ENCODE measurements around the gene NRCAM.

Gene NRCAM

GRCh38 chr7:108335269-108335918 is 120.8 kb downstream of the NRCAM start:
- Mint-ChIP-seq H3K4me3 (no peak overlapping the region), H3K9me3 (no peaks in the 10 kb centered on the region), H3K27me3 (peaks cover 2% of the 10 kb centered on the region), H3K27ac (no peak overlapping the region), H3K36me3 (ENCODE audit: low read depth) (no peaks in the 10 kb centered on the region), H3K4me1 (ENCODE audit: low read depth) (no peaks in the 10 kb centered on the region)
- DNase-seq = no peak

- no peak for DNase-seq
- Mint-ChIP-seq H3K27me3 (peaks cover 2% of the 10 kb centered on the region), H3K9me3 (no peaks in the 10 kb centered on the region), H3K4me3 (no peak overlapping the region), H3K27ac (no peak overlapping the region), H3K4me1 (ENCODE audit: low read depth) (no peaks in the 10 kb centered on the region), H3K36me3 (ENCODE audit: low read depth) (no peaks in the 10 kb centered on the region)
These were observed 123.3 kb downstream of the NRCAM start for GRCh38 chr7:108332937-108333336.

- no peak overlapping the region for H3K4me3 Mint-ChIP-seq
- H3K4me1 Mint-ChIP-seq (ENCODE audit: low read depth) = no peaks in the 10 kb centered on the region
- H3K9me3 Mint-ChIP-seq = no peaks in the 10 kb centered on the region
- H3K36me3 Mint-ChIP-seq (ENCODE audit: low read depth) = no peaks in the 10 kb centered on the region
- no peak overlapping the region for H3K27ac Mint-ChIP-seq
- peaks cover 2% of the 10 kb centered on the region for H3K27me3 Mint-ChIP-seq
- DNase-seq = no peak
These were observed 124.3 kb downstream of the NRCAM start for GRCh38 chr7:108331971-108332370.

GRCh38 chr7:108330227-108330626 is 126.0 kb downstream of the NRCAM start:
- no peak overlapping the region for H3K4me3 Mint-ChIP-seq
- H3K4me1 Mint-ChIP-seq (ENCODE audit: low read depth) = no peaks in the 10 kb centered on the region
- H3K27ac Mint-ChIP-seq = no peak overlapping the region
- no peak for DNase-seq
- H3K9me3 Mint-ChIP-seq = no peaks in the 10 kb centered on the region
- peaks cover 2% of the 10 kb centered on the region for H3K27me3 Mint-ChIP-seq
- H3K36me3 Mint-ChIP-seq (ENCODE audit: low read depth) = no peaks in the 10 kb centered on the region

- H3K36me3 Mint-ChIP-seq (ENCODE audit: low read depth) = no peaks in the 10 kb centered on the region
- H3K27me3 Mint-ChIP-seq = peaks cover 2% of the 10 kb centered on the region
- no peak overlapping the region for H3K4me3 Mint-ChIP-seq
- H3K4me1 Mint-ChIP-seq (ENCODE audit: low read depth) = no peaks in the 10 kb centered on the region
- no peaks in the 10 kb centered on the region for H3K9me3 Mint-ChIP-seq
- H3K27ac Mint-ChIP-seq = no peak overlapping the region
- no peak for DNase-seq
These were observed 126.7 kb downstream of the NRCAM start for GRCh38 chr7:108329514-108329913.

- Mint-ChIP-seq H3K4me3 (no peak overlapping the region), H3K9me3 (no peaks in the 10 kb centered on the region), H3K36me3 (ENCODE audit: low read depth) (no peaks in the 10 kb centered on the region), H3K4me1 (ENCODE audit: low read depth) (no peaks in the 10 kb centered on the region), H3K27me3 (peaks cover 5% of the 10 kb centered on the region), H3K27ac (no peak overlapping the region)
- DNase-seq = no peak
These were observed 128.0 kb downstream of the NRCAM start for GRCh38 chr7:108328174-108328651.

- DNase-seq = no peak
- no peaks in the 10 kb centered on the region for H3K9me3 Mint-ChIP-seq
- H3K4me3 Mint-ChIP-seq = no peak overlapping the region
- no peaks in the 10 kb centered on the region for H3K36me3 Mint-ChIP-seq (ENCODE audit: low read depth)
- peaks cover 3% of the 10 kb centered on the region for H3K27me3 Mint-ChIP-seq
- no peak overlapping the region for H3K27ac Mint-ChIP-seq
- no peaks in the 10 kb centered on the region for H3K4me1 Mint-ChIP-seq (ENCODE audit: low read depth)
These were observed 128.9 kb downstream of the NRCAM start for GRCh38 chr7:108327353-108327752.

GRCh38 chr7:108326938-108327337 is 129.3 kb downstream of the NRCAM start:
- no peak overlapping the region for H3K27ac Mint-ChIP-seq
- H3K9me3 Mint-ChIP-seq = no peaks in the 10 kb centered on the region
- no peak overlapping the region for H3K4me3 Mint-ChIP-seq
- DNase-seq = no peak
- H3K36me3 Mint-ChIP-seq (ENCODE audit: low read depth) = no peaks in the 10 kb centered on the region
- H3K27me3 Mint-ChIP-seq = peaks cover 3% of the 10 kb centered on the region
- H3K4me1 Mint-ChIP-seq (ENCODE audit: low read depth) = no peaks in the 10 kb centered on the region

GRCh38 chr7:108324053-108325038 is 131.9 kb downstream of the NRCAM start:
- H3K36me3 Mint-ChIP-seq (ENCODE audit: low read depth) = no peaks in the 10 kb centered on the region

GRCh38 chr7:108322925-108323832 is 133.1 kb downstream of the NRCAM start:
- DNase-seq = no peak
- H3K27ac Mint-ChIP-seq = no peak overlapping the region
- H3K36me3 Mint-ChIP-seq (ENCODE audit: low read depth) = no peaks in the 10 kb centered on the region
- no peak overlapping the region for H3K4me3 Mint-ChIP-seq
- H3K9me3 Mint-ChIP-seq = no peaks in the 10 kb centered on the region
- peaks cover 3% of the 10 kb centered on the region for H3K27me3 Mint-ChIP-seq
- H3K4me1 Mint-ChIP-seq (ENCODE audit: low read depth) = no peaks in the 10 kb centered on the region

More at GRCh38 chr7:108324053-108325038, 131.9 kb downstream of the NRCAM start:
- no peaks in the 10 kb centered on the region for H3K4me1 Mint-ChIP-seq (ENCODE audit: low read depth)
- no peak overlapping the region for H3K4me3 Mint-ChIP-seq
- no peak for DNase-seq
- H3K27ac Mint-ChIP-seq = no peak overlapping the region
- peaks cover 3% of the 10 kb centered on the region for H3K27me3 Mint-ChIP-seq
- no peaks in the 10 kb centered on the region for H3K9me3 Mint-ChIP-seq

- Mint-ChIP-seq H3K4me3 (no peak overlapping the region), H3K4me1 (ENCODE audit: low read depth) (no peaks in the 10 kb centered on the region), H3K27me3 (peaks cover 3% of the 10 kb centered on the region), H3K27ac (no peak overlapping the region), H3K36me3 (ENCODE audit: low read depth) (no peaks in the 10 kb centered on the region), H3K9me3 (no peaks in the 10 kb centered on the region)
- DNase-seq = no peak
These were observed 134.2 kb downstream of the NRCAM start for GRCh38 chr7:108322046-108322445.

- Mint-ChIP-seq H3K4me1 (ENCODE audit: low read depth) (no peaks in the 10 kb centered on the region), H3K4me3 (no peak overlapping the region), H3K36me3 (ENCODE audit: low read depth) (no peaks in the 10 kb centered on the region), H3K27me3 (peaks cover 3% of the 10 kb centered on the region), H3K27ac (no peak overlapping the region), H3K9me3 (no peaks in the 10 kb centered on the region)
- DNase-seq = no peak
These were observed 134.9 kb downstream of the NRCAM start for GRCh38 chr7:108321359-108321758.

- no peaks in the 10 kb centered on the region for H3K9me3 Mint-ChIP-seq
- no peaks in the 10 kb centered on the region for H3K27me3 Mint-ChIP-seq
- no peak overlapping the region for H3K27ac Mint-ChIP-seq
- H3K36me3 Mint-ChIP-seq (ENCODE audit: low read depth) = no peaks in the 10 kb centered on the region
- no peak overlapping the region for H3K4me3 Mint-ChIP-seq
- no peak for DNase-seq
- peaks cover 4% of the 10 kb centered on the region for H3K4me1 Mint-ChIP-seq (ENCODE audit: low read depth)
These were observed 139.5 kb downstream of the NRCAM start for GRCh38 chr7:108316708-108317107.

GRCh38 chr7:108314551-108314950 is 141.7 kb downstream of the NRCAM start:
- peaks cover 22% of the 10 kb centered on the region for H3K4me1 Mint-ChIP-seq (ENCODE audit: low read depth)
- no peaks in the 10 kb centered on the region for H3K27me3 Mint-ChIP-seq

More at GRCh38 chr7:108314551-108314950, 141.7 kb downstream of the NRCAM start:
- Mint-ChIP-seq H3K4me3 (no peak overlapping the region), H3K36me3 (ENCODE audit: low read depth) (no peaks in the 10 kb centered on the region), H3K27ac (no peak overlapping the region), H3K9me3 (no peaks in the 10 kb centered on the region)
- DNase-seq = no peak

All from activated T-cell treated with anti-CD3 and anti-CD28 coated beads, Interleukin-2, amount 50 U/mL, for 24 hours (primary cell).